ENCODE data around the gene PNMT.

Gene PNMT

GRCh38 chr17:39633570-39634183, 34.6 kb upstream of the PNMT start:
- no peak for DNase-seq (ENCODE audit: low read depth)

- DNase-seq (ENCODE audit: low read depth): no peak
Observed at GRCh38 chr17:39634384-39634871, 33.8 kb upstream of the PNMT start.

GRCh38 chr17:39635614-39636176, 32.6 kb upstream of the PNMT start:
- no peak for DNase-seq (ENCODE audit: low read depth)

- no peak for DNase-seq (ENCODE audit: low read depth)
Observed at GRCh38 chr17:39636587-39636926, 31.7 kb upstream of the PNMT start.

- peak; percentile 59 for DNase-seq (ENCODE audit: low read depth)
Observed at GRCh38 chr17:39636927-39637736, 31.1 kb upstream of the PNMT start, which contains the start of gene STARD3. STARD3 (plus strand) TSS chr17:39637144; CDS start chr17:39653532, 16,388 bp downstream.

GRCh38 chr17:39638317-39638716, 29.9 kb upstream of the PNMT start:
- no peak for DNase-seq (ENCODE audit: low read depth)

- DNase-seq (ENCODE audit: low read depth): no peak
Observed at GRCh38 chr17:39639043-39639442, 29.2 kb upstream of the PNMT start.

- no peak for DNase-seq (ENCODE audit: low read depth)
Observed at GRCh38 chr17:39639566-39640458, 28.4 kb upstream of the PNMT start.

- DNase-seq (ENCODE audit: low read depth): no peak
Observed at GRCh38 chr17:39640591-39641031, 27.6 kb upstream of the PNMT start.

- no peak for DNase-seq (ENCODE audit: low read depth)
Observed at GRCh38 chr17:39641097-39641496, 27.2 kb upstream of the PNMT start.

- no peak for DNase-seq (ENCODE audit: low read depth)
Observed at GRCh38 chr17:39641883-39642282, 26.4 kb upstream of the PNMT start.

GRCh38 chr17:39642291-39643074, 25.8 kb upstream of the PNMT start:
- no peak for DNase-seq (ENCODE audit: low read depth)

GRCh38 chr17:39643271-39643670, 25.0 kb upstream of the PNMT start:
- DNase-seq (ENCODE audit: low read depth): no peak

- DNase-seq (ENCODE audit: low read depth): no peak
Observed at GRCh38 chr17:39647256-39647655, 21.0 kb upstream of the PNMT start.

- DNase-seq (ENCODE audit: low read depth): no peak
Observed at GRCh38 chr17:39648616-39649366, 19.5 kb upstream of the PNMT start.

- DNase-seq (ENCODE audit: low read depth): no peak
Observed at GRCh38 chr17:39650121-39650579, 18.1 kb upstream of the PNMT start.

- no peak for DNase-seq (ENCODE audit: low read depth)
Observed at GRCh38 chr17:39651923-39652586, 16.2 kb upstream of the PNMT start.

- no peak for DNase-seq (ENCODE audit: low read depth)
Observed at GRCh38 chr17:39652587-39653315, 15.5 kb upstream of the PNMT start.

- DNase-seq (ENCODE audit: low read depth): no peak
Observed at GRCh38 chr17:39653316-39653661, 15.0 kb upstream of the PNMT start.
